ENCODE measurements around the gene UMPS.

DNA sequence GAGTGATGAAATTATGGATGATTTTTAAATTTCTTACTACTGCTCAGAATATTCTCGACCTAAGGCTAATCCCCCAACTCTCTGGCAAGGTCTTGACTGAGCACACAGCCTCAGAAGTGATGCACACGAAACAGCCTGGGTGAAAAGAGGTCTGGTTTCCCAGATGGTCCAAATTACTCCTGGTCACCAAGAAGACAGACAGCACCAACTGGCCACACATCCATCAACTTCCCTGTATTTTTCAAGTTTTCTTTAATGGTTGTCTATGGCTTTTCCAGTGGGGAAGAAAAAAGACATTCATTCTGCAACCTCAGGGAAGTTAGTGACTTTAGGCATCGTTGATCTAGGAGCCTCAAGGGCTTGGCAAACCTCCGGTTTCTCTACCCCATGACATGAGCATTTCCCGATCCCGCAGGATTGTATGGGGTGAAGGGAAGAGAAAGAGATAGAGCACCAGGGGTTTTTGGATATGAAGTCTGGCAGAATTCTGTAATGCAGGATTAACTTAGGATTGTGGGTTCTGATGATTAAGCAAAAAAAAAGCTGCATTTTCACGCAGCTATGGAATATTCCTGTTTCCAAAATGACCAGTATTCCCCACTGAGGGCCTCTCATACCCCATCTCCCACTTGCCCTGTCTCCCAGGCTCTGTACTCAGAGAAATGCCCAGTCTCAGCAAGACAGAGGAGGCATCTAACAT lies 62.2 kb downstream of the UMPS start:
- TF ChIP-seq, protein P1, sequence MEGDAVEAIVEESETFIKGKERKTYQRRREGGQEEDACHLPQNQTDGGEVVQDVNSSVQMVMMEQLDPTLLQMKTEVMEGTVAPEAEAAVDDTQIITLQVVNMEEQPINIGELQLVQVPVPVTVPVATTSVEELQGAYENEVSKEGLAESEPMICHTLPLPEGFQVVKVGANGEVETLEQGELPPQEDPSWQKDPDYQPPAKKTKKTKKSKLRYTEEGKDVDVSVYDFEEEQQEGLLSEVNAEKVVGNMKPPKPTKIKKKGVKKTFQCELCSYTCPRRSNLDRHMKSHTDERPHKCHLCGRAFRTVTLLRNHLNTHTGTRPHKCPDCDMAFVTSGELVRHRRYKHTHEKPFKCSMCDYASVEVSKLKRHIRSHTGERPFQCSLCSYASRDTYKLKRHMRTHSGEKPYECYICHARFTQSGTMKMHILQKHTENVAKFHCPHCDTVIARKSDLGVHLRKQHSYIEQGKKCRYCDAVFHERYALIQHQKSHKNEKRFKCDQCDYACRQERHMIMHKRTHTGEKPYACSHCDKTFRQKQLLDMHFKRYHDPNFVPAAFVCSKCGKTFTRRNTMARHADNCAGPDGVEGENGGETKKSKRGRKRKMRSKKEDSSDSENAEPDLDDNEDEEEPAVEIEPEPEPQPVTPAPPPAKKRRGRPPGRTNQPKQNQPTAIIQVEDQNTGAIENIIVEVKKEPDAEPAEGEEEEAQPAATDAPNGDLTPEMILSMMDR (IDR thresholded peaks at IDR 0.05): no peak
- TF ChIP-seq POLR2AphosphoS5 (IDR thresholded peaks at IDR 0.05): no peak
